Keratinocyte (primary cell): ENCODE data around the gene SGMS2.

ENCODE experiments used
- CTCF ChIP-seq, 3 experiments: IDR thresholded peaks in 1 of 3; conservative IDR thresholded peaks in 1 of 3; optimal IDR thresholded peaks in 1 of 3; 2 replicates in 2 of 3; 3 replicates in 1 of 3; pipeline versions ENCODE3 to v1.5.1; 2011; ENCODE audit warnings: low read length in 3 of 3, mild to moderate bottlenecking in 3 of 3, moderate library complexity in 2 of 3, control low read depth in 1 of 3, inconsistent platforms in 1 of 3; ENCODE audit not compliant: insufficient read depth in 2 of 3; ENCODE audit errors: extremely low read depth in 1 of 3
- EZH2 ChIP-seq: IDR thresholded peaks from one replicate; pipeline ENCODE4 v1.6.1; 2012; ENCODE audit warnings: inconsistent platforms, mild to moderate bottlenecking, low read length, moderate library complexity

- TF ChIP-seq CTCF (optimal IDR thresholded peaks at IDR 0.05 in 1 of 3, IDR thresholded peaks at IDR 0.05 in 1 of 3, conservative IDR thresholded peaks at IDR 0.05 in 1 of 3; ENCODE audit: extremely low read depth in 1 of 3, insufficient read depth in 2 of 3, low read length in 3 of 3) (no peak), EZH2 (no peak)
Measured at GRCh38 chr4:107877361-107877760, 52.6 kb downstream of the SGMS2 start.
